Dedifferentiated amniotic fluid mesenchymal stem cell (primary cell): Measurements from ENCODE around the gene CTR9.

Experiments used
- DNase-seq: peaks from one replicate; pipeline ENCODE4 v3.0.0-alpha.2; 2016; ENCODE audit errors: extremely low spot score

CTR9 gene

DNA sequence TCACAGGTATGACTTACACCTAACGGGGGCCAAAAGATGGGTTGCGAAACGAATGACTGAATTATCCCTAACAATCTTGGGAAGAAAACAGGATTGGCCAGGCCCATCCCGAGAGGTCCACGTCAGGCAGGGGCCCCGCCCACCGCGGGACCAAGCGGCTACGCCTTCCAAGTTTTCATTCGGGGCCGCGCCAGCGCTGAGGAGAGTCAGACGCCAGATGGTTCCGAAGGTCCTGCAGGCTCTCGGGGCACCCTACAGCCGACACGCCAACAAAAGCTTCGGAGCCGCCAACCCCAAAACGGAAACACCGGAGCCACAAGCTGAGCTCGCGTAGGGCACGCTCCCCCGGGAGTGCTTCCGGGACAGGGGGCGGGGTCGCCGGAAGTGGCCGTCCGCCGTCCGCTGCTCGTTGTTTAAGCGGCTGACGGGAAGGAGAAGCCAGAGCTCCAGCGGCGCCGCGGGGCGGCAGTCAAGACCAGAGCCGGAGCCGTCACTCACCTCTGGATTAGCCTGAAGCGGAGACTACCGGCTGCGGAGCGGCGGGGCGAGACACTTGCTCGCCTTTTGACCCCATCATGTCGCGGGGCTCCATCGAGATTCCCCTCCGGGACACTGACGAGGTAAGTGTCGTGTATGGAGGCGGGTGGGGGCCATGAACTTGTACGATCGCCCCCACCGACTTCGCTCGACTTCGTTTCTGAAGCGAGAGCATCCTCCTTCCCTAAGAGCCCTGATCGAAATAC, at the start of gene CTR9:
TSS of gene CTR9 (plus strand) at position 409 of the 743 bp plus-strand sequence. CDS start at position 576, 167 bp downstream.
- DNase-seq: peak; percentile 88

DNA sequence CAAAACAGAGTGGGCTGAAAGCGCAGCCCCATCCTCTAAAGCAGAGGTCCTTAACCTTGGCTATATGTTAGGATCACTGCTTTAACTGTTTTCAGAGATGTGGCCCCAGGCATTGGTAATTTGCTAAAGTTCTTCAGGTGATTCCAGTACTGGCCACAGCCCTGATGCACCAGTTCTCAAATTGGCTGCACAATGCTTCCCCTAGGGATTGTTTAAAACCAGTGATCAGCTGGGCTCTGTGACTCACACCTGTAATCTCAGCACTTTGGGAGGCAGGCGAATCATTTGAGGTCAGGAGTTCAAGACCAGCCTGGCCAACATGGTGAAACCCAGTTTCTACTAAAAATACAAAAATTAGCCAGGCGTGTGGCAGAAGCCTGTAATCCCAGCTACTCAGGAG, 49.1 kb upstream of the CTR9 start:
- DNase-seq: no peak

DNA sequence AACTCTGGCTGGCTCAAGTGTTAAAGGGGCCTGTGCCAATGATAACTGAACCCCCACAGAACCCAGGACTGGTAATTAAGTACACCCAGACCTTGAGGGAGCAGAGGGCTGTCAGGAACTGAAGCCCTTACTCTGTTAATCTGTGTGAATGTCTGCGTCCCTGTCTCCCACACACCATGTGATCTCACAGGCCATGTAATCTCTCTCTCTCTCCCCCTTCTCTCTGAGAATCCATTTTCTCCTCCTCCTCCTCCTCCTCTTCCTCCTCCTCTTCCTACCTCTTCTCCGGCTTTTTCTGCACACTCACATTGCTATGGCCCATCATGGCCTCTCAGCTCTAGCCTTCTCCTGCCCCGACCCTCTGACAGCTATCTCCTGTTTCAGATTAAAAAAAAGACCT, 42.9 kb upstream of the CTR9 start:
- no peak for DNase-seq

DNA sequence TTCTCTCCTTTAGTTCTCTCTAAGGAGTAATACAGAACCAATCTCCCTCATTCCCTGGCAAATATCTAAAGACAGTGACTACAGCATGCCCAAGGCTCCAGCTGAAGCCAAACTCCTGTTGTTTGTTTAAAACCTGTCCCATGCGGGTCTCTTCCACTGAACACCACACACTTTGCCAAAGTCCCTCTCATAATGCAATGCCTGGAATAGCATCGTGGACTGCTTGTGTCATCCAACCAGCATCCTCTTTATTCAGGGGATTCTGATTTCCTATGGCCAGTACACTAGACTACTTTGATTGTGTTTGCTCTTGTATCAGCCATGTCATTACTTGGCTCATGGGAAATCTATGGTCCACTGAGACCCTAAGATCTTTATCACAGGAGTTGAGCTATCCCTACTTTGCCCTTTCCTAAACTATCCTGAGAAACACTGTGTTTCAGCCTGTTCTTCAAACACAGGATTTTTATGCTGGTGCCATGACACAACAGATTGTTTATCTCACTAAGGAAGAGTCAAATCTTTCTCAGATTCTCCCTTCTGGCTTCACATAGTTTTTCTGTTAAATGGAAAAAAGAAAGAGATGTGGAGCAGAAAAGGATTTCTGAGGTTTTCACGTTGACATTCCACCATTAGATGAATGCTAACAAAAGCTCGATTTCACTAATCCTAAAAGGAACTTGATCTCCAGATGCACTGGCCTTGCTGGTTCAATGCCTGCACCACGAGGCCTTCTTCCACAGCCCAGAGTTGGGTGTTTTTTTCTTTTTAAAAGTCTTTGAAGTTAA, 41.6 kb upstream of the CTR9 start:
- peak; percentile 44 for DNase-seq

DNA sequence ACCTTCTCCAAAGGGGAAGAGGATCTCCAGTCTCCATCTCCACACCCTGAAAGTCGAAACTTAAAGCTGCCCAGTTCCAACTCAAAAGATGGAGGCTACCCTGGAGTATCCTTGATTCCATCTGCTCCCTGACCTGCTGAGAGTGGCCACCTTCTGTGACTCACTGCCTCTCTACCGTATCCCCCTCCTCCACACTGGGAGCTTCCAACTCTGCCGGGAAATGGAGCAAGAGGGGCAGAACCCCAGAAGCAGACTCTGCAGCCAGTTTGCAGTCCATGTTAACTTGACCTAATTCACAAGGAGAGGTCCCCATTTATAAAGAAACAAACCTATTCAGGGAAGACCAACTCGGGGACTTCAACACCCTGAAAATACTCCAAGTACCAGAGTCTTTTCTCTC, 35.5 kb upstream of the CTR9 start:
- no peak for DNase-seq

DNA sequence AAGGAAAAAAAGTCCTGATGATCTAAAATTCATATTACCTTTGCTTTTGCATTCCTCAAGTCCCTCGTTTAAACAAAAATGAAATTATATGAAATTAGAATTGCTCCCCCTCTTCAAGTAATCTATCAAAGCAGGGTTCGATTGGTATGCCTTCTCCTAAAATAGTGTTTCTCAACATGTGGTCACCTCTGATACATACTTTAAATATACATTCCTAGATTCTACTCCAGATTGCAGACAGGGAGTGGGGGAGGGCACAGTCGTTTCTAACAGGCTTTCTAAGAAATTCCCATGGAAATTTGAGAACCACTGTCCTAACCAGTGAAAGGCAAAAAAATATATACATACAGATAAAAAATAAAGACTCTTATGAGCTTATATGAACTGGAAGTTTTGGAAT, 34.9 kb upstream of the CTR9 start:
- DNase-seq: no peak

DNA sequence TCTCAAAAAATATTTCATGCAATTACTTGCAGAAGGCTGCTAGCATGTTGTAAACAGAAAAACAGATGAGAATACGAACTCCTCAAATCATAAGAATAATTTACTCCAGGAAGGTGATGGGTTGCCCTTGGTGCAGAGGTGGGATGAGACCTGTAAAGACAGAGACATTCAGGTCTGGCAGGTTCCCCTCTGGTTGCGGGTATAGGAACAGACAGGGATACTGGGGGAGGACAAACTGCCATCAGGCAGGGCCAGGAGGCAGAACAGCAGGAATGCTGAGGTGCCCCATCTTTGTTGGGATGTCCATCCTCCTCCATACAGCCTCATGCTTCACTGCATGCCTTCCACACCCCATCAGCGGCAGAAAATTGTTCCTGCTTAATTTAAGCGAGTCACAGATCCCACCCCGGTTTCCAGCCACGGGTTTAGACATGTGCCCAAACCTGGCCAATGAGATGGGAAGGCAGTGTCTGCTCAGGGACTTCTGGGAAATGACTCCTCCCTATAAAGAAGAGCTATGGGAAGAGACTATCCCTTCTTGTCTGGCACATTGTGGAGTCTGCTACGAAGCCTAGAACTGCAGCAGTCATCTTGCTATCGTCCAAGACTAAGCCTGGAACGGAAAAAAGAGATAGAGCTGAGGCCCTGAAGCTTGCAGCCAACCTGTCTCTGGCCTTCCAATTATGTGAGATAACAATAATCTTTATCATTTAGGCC, 34.3 kb upstream of the CTR9 start:
- no peak for DNase-seq

DNA sequence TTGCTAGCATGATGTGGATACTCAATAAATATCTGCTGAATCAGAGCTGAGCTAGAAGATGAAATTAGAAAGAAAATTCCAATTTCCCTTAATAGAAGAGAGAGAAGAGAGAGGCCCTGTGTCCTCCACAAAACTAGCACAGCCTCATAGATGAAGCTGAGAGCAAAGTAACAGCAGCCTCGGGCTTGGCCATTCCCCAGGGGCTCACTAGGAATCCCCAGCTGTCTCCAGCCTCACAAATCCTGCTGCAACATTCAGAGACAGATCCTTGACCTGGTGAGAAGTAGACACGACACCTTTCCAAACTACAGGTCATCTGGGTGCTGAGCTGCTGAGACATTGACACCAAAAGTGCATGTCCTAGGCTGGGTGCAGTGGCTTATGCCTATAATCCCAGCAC, 31.4 kb upstream of the CTR9 start:
- DNase-seq: no peak

DNA sequence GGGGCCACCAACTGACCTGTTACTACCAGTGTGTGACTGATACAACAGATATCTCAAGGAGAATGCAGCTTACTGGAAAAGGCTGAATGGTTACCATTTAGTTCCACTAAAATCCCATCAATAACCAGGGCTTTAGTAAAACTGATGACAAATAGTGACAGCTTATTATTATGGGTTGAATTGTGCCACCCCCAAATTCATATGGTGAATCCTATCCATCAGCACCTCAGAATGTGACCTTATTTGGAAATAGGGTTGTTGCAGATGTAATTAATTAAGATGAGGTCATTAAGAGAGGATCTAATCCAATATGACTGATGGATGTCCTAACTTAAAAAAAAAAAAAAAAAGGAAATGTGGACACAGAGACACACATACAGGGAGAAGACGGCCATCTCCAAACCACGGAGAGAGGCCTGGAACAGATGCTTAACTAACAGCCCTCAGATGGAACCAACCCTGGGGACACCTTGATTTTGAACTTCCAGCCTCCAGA, 30.1 kb upstream of the CTR9 start:
- no peak for DNase-seq

DNA sequence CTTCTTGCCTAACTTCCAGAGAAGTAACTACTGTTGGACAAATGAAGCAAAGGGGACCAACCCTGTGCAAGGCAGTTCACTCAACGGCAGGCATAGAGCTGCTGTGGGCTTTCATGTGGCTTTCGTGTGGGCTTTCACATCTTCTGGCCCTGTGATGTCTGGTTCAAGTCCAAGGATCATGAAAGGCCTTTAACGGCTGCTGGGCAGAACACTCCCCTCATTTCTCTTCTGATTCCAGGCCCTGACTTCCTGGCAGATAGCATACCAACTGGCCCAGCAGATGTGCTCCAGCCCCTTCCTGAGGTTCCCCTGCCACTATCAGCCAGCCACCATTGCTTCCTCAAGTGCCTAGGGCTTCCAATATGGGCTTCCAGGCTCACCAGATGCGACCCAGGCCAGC, 28.7 kb upstream of the CTR9 start:
- no peak for DNase-seq

DNA sequence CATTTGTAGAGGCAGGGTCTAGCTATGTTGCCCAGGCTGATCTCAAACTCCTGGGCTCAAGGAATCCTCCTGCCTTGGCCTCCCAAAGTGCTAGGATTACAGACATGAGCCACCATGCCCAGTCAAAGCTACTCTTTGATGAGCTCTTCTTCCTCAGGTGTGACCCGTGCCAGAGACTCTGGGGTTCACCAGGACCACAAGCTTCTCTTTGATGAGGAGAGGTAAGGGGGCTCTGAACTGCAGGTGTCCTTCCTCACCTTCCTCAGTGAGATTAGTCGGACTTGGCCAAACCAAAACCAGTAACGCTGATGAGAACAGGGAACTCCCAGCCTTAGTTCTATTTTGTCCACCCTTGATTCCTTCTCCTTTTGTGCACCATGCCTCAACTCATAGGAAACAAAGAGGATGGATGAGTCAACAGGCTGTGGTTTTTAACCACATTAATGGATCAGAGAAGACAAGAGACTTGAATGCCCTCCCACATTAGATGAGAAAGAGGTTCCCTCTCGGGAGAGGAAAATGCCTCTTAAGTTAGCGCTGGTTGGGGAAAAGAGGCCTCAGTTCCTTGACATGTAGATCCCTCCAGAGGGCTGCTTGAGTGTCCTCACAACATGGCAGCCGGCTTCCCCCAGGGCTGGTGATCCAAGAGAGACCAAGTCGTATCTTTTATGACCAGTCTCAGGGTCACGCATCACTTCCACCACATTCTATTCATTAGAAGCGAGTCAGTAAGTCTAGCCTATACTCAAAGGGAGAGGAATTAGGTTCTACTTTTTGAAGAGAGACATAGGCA, 25.7 kb upstream of the CTR9 start:
- no peak for DNase-seq

DNA sequence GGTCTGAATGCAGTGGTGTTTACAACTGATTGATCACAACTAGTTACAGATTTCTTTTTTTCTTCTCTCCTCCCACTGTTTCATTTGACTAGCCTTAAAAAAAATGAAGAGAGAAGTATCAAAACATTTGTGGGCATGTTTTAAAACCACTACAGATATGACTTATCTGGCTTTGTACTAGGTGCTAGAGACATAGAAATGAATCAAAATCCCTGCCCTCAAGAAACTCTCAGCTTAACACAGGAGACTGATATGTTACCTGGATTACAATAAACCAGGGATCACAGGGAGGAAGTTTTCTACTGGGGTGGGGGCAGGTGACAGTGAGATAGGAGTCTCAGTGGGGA, 25.2 kb upstream of the CTR9 start:
- DNase-seq: no peak

DNA sequence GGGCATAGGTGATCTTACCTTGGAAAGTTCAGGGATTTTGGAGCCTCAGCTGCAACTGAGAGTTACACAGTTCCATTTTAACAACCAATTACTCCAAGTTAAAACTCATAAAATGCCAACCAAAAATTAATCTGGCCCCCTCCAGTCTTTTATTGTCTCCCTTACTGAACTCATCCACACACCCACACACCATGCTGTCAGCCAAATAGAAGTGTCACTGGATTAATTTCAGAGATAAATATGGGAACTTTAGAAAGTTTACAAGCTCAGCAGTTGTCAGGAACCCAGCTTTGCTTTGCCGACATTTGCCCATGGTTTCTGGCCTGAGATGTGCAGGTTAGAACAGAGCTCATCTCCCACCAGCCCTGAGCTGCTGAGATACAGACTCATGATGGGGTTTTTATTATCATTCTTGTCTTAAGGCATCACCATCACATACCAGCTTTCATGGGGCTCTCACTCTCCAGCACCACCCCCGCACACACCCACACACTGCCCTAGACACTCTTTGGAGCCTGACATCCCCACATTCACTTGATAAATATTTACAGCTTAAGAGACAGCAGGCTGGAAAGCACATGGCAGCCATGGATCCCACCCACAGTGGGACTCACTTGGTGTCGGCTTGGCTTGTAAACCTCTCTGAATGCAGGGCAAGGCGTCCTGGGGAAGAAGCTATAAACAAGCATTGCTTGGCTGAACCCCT, 23.7 kb upstream of the CTR9 start:
- no peak for DNase-seq

DNA sequence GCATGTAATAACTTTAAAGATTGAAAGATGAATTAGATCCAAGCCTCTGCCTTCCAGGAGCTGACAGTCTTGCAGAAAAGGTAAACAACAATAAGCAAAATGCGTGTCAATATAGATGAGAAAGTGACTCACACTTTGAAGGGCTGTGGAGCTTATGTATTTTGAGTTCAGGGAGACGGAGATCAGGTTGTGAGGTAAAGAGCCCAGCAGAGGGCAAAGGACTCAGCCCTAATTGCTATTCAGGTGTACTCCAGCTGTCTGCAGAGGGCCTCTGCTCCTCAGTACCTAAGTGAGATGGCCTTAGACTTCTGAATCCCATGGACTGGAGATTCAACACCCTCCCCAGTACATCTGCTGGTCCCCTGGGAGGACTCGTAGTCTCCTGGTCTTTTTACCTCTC, 22.9 kb upstream of the CTR9 start:
- no peak for DNase-seq

DNA sequence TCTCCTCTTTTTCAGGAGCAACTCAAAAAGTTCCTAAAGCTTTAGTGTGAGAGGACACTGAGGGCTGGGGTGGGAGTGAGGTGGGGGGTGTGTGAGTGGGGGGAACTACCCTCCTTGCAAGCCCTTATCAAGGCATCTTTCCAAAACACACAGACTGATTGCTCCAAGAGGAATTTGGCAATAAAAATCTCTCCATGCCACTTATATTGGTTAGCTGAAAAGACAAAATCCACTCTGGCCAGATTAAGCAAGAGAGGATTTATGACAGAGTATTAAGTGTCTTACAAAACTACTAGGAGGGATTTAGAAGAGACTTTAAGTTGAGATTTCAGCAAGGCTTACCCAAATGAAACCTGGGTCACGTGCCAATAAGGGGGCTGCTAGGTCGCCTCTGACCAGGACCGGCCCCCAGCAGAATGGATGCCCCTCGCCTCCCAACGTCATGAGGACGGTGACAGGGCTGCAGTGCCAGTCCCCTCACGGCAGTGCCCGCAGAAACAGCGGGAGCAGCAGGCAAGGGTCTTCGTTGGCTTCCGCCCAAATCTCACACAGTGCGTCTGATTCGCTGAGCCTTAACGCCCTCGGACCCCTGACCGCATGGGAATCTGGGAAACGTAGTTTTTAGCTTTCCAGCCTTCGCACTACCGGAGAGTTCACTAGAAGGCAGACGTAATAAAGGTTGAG, 22.1 kb upstream of the CTR9 start:
- no peak for DNase-seq

DNA sequence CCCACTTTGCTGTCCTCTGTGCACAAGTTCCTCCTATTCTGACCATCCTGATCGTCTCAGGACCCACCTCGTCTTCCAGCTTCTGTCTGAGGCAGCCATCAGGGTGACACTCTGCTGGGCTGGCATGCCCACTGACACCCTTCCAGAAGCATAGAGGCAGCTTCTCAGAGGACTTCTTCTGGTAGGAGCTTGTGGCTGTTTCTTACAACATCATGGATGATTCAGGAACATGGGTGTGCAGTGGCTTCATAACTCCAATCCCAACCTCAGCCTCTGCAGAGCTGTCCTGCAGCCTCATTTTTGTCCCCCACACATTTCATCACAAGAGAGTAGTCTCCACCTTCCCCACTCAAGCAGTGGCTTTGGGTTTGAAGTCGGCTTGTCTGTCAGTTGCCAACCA, 20.9 kb upstream of the CTR9 start:
- no peak for DNase-seq

DNA sequence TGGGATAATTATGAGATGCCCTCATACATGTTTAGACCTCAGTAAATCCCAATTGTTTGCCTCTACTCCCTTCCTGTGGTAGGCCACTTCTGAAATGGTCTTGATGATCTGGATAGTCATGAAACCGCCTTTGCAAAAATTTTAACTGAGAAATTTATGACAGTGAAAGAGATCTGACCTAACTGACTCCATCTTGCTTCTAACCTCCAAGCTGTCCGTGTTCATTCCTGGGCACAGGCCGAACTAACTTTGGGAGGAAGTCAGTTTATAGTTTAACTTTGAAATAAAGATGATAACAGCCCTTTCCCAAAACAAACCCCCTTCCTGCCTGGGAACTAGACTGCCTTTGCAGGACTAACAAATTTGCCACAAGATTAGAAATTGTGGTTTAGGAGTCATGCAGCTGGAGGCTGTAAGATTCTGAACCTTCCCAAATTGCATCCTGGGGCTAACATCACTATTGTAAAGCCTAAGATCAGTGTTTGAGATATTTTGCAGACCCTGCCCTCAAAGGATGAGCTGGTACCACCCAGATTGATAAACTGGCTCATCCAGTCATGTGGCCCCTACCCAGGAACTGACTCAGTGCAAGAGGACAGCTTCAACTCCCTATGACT, 19.9 kb upstream of the CTR9 start:
- no peak for DNase-seq

DNA sequence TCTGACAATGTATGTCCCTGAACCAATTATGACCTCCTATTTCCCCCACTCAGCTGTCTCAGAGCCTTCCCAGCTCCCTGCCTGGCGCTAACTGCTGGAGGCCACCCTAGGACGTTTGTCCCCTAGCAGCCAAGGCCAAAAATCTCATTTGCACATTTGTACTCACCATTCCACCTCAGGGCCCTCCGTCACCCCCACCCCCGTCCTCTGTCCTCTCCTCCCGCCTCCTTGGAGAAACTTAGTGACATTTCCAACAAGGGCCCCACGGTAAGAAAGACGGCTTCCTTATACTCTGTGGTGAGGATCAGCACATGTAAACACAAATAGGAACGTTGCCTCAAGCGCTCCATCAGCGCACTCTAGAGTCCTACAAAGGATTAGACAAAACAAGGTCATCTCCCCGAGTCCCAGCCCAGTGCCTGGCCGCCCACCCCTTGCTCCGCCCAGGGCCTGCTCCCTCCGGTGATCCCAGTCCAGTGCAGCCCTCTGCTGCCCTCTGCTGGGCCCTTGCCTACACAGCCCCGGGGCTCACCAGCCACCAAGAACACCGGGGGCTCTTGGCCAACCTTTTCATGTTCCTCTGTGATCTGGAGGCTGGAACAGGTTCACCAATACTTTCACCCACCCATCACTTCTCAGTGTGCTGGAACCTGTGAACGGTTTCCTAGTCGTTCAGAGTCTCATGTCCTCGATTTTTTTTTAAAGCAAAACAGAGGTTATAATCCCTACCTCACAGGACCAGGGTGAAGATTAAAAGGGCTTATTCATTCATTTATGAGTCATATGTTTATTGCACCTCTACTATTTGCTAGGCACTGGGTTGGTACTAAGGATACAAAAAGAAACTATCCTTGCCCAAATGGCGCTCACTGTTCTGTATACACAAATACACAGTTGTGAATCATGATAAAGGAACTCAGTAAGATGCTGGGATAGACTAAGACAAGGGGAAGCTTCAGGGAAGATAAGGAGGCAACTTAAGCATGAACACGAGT, 15.3 kb upstream of the CTR9 start:
- DNase-seq: peak; percentile 95
